Breast epithelium (tissue), 3 donors: ENCODE data around the gene NR3C2.

ENCODE experiments used
- CTCF ChIP-seq, 3 donors: fragments of 450-650 bp; IDR thresholded peaks; one replicate each; pipeline ENCODE4 v1.5.1; 2016 to 2017; ENCODE audit warnings: antibody characterized with exemption in 3 of 3, mild to moderate bottlenecking in 3 of 3, moderate library complexity in 3 of 3
- POLR2A ChIP-seq: fragments of 450-650 bp; IDR thresholded peaks from one replicate; pipeline ENCODE4 v1.6.1; 2016; ENCODE audit warnings: antibody characterized with exemption, mild to moderate bottlenecking, moderate library complexity
- POLR2AphosphoS5 ChIP-seq, 3 donors: sonication (generic); formaldehyde crosslinking; IDR thresholded peaks; one replicate each; pipeline ENCODE4 v1.6.1; 2017; ENCODE audit warnings: antibody characterized with exemption in 3 of 3

- TF ChIP-seq POLR2A (no peak), CTCF (IDR thresholded peaks at IDR 0.05) (no peak), POLR2AphosphoS5 (IDR thresholded peaks at IDR 0.05) (no peak)
Measured at GRCh38 chr4:148238086-148238485, 204.1 kb downstream of the NR3C2 start.
